Heart left ventricle (tissue), 13 donors: Measurements from ENCODE around the gene BTNL8.

ENCODE experiments used
- CTCF ChIP-seq, 12 donors: fragments of 200-600 bp; sonication (generic) in 4 of 12; IDR thresholded peaks; one replicate each; pipeline versions ENCODE4 v1.5.0 to v1.8.0; 2018 to 2022; ENCODE audit warnings: antibody characterized with exemption in 12 of 12, mild to moderate bottlenecking in 5 of 12
- POLR2A ChIP-seq, 2 donors: fragments of 450-650 bp; IDR thresholded peaks; one replicate each; pipeline ENCODE4 v1.6.1; 2017; ENCODE audit warnings: antibody characterized with exemption in 2 of 2, mild to moderate bottlenecking in 2 of 2, moderate library complexity in 2 of 2
- donor health status: ischemic (EF 13 %, LVEDD 7.1; RV severe dilation, severe dysfunction).
- donor health status: DM: no; HTN: yes; CAD: no.
- donor health status: DM: no; HTN: no; CAD: no.
- donor health status: ischemic (EF 25% LVEDD 6.9; RV normal size, moderate dysfunction).
- donor health status: ischemic (EF 25% LVEDD 5.7; RV mildly dilated, moderate dysfunction).
- donor health status: ischemic (EF 35%, LVEDD 5.7; RV mildly dilated, moderate dysfunction).
- donor health status: nonischemic (EF 11% LVEDD 7.7; RV severe dilation, severe dysfunction).
- donor health status: DM: yes; HTN: yes; CAD: no.
- donor health status: PGD.
- donor health status: ischemic (EF 29% LVEDD 5.4; RV normal size, mild dysfunction).
- donor health status: nonischemic (EF 23%, LVEDD 6.1; RV moderate dilation, normal function).

- TF ChIP-seq CTCF (IDR thresholded peaks at IDR 0.05) (no peak), POLR2A (IDR thresholded peaks at IDR 0.05) (no peak)
These were observed 32.8 kb upstream of the BTNL8 start for GRCh38 chr5:180865981-180866695.
